ENCODE measurements around the gene ACAN.
A peak's percentile ranks its signal among the peaks of the same experiment; 100 is the strongest.

ACAN gene

DNA sequence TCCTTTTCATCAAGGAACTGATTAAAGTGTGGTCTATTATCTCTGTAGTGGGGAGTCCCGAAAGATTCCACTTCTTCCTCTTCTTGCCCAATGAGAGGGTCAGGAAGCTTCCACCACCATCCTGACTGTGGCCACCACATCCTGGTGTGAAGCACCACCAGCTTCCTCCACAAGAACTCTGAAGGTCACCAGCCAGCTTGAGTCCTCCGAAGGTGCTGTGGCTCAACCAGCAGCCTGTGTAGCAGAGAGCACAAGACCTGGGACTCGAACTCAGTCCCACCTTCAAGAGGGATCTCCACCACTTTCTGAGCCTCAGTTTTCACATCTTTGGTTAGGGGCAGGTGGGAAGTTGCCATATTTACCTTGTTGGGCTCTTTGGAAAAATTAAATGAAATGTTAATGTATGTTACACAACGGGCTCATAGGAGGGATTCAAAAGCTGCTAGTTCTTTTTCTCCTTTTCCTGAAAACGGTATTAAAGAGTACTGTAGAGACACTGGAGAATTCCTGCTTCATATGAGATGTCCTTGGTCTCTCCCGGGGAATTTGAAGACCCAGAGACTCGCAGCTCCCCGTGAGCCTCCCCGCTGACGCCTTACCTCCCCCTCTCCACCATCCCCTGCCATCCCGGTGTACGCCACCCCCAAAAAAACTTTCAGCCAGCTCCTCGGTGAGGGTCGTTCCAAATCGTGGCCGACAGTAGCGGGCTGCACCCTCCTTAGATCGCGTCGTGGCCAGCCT lies 816 bp upstream of the ACAN start:
- DNase-seq = no peak

DNA sequence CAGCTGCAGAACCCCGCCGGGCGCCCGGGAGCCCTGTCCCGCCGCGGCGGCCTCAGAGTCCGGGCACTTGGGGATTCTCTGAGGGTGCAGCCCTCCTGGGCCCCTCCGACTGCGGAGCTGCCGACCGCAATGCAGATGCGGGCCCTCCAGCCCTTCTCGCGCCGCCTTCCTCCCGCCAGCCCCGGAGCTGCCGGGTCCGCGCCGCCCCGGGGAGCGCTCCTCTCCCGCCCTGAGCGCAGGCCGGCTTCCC lies 320 bp upstream of the ACAN start:
- no peak for DNase-seq

DNA sequence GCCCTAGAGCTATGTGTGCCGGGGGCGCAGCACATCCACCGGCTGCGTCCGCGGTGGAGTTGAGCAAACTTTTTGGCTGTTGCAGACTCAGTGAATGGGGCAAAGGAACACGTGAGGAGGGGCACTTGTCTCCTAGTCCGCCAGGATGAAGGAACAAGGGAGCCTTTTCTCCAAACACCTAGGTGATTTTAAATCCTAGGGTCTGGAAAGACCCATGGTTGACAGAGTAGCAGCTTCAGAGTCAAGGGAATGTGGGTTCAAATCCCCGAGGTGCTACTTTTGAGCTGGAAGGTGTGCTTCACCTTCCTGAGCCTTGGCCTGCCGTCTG lies 648 bp downstream of the ACAN start:
- no peak for DNase-seq

DNA sequence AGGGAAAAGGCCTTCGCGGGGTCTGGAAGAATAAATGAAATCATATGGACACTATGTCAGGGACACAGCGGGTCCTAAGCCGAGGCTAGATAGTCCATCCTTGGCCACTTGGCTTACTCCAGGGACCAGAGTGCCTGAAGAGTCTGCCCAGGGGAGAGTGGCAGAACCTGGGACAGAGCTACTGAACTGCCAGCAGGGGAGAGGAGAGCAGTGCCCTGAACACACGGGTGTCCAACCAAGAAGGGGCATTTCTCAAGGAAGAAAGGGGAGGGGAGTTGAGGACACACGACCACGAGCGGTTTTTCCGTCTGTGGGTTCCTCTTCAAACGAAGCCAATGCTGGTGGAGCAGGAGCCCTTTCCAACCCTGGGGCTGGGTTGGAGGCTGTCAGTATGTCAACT lies 1.0 kb downstream of the ACAN start:
- DNase-seq = no peak

DNA sequence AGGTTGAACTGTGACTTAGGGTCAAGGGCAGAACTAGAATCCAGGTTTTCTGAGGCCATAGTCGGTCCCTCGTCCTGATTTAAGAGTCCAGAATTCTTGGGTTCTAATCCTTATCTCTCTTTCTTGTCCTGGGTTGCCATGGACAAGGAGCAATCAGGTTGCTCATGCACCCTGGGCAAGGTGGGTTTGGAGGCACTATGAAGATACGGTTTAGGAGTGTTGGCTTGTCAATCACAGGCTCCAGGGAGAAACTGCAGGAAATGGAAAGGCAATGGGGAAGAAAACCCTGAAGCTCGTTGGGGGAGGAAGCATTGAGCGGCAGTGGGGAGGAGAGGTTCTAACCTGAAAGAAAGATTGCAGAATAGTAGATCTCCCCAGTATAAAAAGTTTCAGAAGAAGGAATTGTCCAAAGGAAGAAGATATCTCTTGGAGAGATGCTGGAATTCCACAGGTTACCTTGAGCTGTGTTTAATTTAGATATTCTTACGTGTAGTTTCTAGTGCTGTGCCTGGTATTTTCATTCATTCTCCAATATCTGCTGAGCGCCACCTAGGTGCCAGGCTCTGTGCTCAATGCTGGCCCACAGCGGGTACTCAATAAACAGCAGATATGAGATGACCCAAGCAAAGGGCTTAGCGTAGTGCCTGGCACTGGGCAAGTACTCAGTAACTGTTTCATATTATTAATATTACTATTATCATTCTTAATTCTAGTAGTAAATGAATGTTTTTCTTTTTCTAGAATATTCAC lies 2.0 kb downstream of the ACAN start:
- DNase-seq = no peak

DNA sequence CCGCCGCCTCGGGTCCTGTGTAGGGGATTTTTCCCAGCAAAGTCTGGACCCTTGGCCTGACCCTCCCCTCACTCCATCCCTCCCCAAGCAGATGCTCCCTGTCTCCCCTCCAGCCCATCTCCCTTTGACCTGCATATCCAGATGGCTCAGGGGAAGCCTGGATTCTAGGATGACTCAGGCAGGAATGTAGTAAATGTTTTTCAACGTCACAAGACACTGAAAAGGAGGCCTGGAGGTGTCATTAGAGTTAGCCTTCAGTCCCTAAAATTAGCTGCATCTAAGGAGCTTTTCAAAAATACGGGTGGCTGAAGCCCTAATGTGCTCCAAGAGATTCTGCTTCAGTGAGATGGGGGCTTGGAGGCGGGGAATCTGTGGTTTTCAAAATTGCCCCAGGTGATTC lies 7.2 kb downstream of the ACAN start:
- DNase-seq = no peak

DNA sequence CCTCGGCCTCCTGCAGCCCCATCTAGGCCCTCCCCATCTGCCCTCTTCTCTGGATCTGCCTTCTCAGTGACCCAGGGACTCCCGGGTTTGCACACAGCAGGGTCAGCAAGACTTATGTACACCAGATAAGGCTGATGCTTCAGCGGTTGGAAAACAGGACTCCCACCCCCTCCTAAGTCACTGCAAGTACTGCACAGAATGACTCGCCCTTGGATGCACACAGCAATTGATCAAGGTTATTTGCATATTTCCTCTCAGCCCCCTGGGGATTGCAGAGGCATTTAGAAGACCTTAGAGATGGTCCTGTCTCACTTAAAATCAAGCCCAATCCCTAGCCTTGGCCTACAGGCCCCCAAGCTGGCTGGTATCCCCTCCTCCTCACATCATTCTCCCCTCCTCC lies 8.9 kb downstream of the ACAN start:
- DNase-seq = no peak

DNA sequence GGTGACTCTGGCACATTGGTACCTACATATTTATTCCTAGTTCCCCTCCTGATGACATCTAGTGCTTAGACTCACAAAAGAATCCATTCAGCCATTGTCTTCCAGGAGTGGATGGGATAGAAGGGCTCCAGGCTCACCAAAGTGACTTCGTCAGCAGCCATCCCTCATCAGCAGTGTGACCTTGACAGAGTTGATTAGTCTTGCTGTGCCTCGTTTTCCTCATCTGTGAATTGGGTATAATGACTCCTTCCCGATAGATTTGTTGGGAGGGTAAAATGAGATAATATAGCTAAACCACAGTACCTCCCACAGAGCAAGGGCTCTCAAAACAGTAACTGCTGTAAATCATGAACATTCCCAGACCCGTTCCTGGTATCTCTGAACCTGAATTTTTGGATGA lies 10.7 kb downstream of the ACAN start:
- DNase-seq = no peak

DNA sequence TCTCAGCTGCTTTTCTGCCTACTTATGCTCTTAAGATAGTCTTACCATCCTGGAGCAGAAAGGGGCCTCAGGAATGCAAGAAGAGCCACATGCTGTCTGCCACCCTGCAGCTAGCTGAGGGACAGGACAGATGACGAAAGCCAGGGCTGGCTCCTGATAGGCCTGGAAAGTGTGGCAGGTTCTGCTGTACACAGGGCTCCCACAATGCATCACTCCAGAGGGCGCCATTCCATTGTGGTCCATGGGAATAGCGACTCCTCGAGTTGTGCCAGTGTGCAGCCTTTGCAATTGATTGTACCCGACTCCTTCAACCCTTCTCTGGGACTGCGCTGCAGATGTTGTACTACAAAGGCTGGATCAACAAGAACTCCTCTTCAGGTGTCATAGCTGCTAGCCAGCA lies 11.2 kb downstream of the ACAN start:
- DNase-seq = no peak

DNA sequence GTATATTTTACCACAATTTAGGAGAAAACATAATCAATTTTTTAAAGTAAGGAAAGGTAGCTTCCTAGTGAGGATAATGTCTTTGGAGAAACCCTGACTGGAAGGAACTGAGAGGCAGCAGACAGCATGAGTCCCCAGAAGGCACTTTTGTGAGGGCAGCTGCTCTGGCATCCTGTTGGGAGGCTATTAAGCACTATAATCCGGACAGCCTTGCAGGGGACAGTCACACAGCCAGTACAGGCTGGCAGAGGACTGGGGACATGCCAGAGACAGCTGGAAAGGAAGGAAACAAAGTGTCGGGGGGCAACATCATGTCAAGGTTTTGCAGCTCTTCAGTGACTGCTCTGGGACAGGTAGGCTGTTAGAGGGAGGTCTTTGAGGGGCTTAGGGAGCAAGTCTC lies 15.7 kb downstream of the ACAN start:
- no peak for DNase-seq

DNA sequence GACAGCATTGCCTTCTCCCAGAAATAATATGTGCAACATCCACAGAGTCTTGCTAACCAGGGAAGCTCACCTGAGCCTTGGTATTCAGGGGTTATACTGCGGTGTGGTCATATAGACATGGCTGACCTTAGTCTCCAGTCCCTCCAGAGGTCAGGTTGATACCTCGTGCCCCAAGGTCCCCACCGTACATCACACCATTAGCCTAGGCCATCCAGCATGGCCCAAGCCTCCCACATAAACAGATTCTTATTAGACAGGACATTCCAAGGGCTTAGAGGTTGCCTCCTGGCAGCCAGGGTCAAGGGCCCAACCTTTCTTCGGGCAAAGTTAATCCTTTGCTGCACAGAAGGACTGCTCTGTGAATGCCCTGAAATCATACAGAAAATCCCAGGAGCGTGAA lies 18.8 kb downstream of the ACAN start:
- no peak for DNase-seq

DNA sequence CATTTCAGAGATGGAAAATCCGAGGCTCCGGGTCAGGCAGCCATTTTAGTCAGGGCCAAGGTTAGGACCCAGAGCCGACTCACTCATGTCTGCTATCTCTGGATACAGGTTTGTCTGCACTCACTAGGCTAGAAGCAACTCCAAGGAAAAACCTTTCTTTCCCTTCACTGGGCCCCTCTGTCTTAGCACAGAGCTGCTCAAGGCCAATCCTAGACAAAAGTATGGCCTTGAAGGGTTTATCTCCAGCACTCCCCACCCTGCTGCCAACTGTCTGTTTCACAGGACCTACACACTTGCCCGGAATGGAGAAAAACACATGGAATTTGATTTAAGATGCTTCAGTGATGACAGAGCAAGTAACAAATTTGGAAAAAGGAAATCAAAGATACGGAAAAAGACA lies 25.6 kb downstream of the ACAN start:
- no peak for DNase-seq

DNA sequence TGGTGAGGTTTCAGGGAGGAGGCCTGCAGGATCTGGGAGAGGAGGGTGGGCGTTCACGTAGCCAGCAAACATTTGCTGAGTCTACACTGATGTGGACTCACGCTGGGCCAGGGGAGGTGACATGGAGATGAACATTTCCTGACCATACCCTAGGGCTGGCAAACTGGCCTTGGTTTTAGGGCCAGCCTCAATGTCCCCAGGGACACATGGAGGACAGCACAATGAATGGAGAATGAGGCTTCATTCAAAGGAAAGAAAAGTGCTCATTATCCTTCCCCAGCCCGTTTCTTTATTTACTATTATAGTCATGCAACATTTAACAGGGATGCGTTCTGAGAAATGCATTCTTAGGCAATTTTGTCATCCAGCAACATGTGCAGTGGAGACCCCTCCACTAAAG lies 26.8 kb downstream of the ACAN start:
- DNase-seq = no peak

DNA sequence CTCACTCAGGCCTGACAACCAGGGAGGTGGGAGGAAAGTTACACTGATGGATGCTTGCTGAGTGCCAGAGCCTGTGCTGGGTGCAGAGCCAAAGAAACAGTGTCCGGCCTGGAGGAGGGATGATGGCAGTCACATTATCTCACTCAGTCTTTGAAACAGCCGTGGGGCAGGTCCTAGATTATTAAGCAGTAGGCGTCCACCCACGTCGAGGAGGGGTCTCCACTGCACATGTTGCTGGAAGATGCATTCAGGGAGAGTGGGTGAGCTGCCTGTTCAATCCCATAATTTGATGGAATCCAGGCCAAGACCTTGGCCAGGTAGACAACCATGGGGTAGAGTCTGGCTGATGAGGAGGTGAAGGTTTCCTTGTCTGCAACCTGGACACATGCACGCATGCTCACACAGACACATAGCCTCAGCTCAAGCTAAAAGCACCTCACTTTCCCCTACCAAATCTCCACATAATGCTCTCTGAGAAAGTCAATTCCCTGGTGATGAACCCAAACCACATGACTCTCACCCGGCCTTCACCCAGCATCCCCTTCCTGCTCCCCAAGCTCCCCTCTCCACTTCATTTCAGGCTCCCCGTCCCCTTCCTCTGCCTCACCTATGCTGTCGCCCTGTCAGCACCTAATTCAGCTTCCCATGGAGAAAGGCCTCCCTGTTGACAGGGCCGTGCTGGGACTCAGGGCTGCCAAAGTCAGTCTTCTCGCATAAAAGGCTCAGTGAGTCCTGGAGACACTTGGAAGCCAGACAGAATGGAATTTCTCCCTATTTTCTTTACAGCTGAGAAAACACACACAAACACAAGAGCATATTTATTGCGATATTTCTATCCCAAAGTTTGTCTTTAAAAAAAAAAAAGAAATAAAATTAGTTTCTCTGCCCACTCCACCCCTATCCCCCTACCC lies 29.8 kb downstream of the ACAN start:
- DNase-seq = no peak

DNA sequence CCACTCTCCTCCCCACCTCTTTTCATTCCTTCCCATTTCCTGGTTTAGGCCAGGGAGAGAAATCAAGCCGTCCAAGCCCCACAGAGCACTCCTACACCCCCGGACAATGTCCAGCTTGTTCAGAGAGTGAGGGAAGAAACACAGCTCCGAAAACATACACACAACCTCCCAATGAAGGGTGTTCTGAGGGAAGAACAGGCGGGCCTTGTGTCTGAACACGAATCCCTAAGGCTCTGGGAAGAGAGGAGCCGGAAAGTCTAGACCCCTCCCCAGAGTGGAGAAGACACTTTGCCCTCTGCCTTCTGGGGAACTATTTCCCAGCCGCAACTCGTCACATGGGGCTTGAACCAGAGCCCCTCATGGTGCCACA lies 30.5 kb downstream of the ACAN start:
- DNase-seq = no peak

DNA sequence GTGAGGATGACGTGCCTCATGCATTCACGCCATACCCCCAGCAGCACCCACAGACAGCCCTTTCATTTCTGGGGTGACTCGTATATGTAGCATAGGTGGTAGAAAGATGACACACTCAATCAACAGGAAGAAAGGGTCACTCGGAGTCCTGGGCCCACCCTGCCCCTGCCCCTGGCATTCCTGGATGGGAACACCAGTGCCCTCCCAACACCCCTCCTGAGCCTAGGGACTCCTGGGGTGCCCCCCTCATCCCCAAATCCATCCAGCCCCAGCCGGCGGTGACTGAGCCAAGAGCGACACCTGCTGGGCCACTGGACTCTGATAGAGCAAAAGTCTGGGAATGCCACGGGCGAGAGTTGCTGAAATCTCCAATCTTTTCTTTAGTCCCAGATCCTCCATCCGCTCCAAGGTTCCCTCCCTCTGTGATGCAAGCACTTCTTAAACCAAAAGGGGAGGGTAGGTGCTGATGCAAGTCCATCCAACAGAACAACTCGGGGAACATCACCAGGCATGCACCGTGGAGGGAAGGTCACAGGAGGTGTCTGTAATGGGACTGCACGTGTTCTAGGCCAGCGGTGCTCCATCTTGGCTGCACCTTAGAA lies 31.1 kb downstream of the ACAN start:
- DNase-seq = no peak

DNA sequence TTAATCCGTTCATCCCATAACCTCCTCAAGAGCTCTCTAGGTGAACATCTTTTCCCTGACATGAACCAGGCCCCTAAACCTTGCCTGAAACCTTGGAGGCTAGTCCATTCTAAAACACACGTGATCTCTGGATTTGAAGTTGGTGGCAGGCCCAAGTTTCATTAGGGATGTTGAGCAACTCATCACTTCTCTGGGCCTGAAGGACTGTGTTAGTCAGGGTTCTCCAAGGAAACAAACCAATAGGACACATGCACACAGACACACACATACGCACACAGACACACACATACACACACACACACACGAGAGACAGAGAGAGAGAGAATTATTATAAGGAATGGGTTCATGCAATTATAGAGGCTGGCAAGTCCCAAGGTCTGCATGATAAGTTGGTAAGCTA lies 31.9 kb downstream of the ACAN start:
- DNase-seq = peak; percentile 73

DNA sequence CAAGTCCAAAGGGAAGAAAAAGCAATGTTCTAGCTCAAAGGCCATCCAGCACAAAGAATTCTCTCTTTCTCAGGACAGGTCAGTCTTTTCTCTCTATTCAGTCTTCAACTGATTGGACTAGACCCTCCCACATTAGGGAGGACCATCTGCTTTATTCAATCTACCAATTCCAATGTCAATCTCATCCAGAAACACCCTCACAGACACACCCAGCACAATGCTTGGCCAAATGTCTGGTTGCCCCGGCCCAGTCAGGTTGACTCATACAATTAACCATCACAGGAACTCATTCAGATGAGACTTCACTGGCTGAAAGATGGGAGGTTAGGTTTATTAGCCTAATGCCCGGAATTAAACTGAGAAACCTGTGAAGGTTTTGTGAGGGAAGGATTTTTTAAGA lies 32.4 kb downstream of the ACAN start:
- DNase-seq = no peak

DNA sequence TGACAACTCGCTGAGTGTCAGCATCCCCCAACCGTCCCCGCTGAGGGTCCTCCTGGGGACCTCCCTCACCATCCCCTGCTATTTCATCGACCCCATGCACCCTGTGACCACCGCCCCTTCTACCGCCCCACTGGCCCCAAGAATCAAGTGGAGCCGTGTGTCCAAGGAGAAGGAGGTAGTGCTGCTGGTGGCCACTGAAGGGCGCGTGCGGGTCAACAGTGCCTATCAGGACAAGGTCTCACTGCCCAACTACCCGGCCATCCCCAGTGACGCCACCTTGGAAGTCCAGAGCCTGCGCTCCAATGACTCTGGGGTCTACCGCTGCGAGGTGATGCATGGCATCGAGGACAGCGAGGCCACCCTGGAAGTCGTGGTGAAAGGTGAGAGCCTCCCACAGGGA lies 35.4 kb downstream of the ACAN start:
- DNase-seq = no peak

DNA sequence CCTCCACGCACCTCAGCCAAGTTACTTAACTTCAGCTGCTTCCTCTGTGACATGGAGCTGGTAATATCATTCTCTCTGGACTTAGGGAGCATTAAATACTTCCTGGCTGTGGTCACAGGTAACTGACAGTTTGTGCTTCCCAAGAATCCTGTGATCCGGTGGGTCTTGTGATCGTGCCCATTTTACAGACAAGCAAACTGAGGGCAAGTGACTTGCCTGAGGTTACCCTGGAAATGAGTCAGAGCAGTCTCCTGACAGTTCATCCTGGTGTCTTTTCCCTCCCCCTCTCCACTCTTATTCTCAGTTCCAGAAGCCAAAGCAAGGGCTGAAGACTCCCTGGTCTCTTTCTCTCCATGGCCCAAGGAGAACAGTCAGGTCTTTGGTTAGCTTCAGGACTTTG lies 35.9 kb downstream of the ACAN start:
- no peak for DNase-seq

DNA sequence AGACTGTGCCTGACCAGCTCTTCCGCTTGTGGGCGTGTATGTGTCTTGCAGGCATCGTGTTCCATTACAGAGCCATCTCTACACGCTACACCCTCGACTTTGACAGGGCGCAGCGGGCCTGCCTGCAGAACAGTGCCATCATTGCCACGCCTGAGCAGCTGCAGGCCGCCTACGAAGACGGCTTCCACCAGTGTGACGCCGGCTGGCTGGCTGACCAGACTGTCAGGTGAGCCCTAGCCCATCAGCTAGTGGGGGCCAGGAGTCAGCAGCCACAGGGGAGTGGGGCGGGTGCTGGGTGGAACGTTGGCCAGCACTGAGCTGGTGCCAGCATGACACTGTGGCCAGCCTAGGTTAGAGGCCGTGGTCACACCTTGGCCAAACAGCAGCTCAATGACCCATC lies 36.7 kb downstream of the ACAN start:
- no peak for DNase-seq

DNA sequence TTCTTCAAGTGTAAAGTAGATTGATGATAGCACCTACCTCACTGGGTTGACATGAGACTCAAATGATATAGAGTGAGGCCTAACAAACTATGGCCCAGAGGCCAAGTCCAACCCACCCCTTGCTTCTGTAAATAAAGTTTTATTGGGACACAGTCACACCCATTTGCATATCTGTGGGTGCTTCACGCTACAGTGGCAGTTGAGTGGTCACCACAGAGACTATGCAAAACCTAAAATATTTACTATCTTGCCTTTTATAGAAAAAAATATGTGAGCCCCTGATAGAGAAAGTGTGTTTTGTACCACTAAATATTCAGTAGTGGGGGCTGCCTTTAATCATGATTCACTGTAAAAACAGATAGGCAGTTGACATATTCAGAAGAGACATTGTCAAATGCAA lies 38.0 kb downstream of the ACAN start:
- no peak for DNase-seq

DNA sequence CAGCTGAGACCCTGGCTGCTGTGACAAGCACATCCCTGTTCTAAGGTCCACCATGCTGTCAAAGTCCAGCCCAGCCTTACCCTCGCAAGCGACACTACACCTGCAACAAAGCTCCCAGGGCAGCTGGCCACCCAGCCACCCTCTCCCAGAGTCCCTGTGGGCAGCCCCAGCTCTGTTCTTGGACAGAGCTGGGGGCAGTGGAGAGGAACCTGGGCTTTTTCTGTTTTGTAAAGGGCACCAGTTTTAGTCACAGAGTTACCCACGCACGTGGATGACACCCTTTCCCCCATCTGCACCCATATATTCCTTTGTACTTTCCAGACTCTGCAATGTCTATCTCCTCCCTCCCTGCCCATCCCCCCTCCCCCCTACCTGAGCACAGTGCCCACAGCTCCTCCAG lies 38.9 kb downstream of the ACAN start:
- DNase-seq = no peak

DNA sequence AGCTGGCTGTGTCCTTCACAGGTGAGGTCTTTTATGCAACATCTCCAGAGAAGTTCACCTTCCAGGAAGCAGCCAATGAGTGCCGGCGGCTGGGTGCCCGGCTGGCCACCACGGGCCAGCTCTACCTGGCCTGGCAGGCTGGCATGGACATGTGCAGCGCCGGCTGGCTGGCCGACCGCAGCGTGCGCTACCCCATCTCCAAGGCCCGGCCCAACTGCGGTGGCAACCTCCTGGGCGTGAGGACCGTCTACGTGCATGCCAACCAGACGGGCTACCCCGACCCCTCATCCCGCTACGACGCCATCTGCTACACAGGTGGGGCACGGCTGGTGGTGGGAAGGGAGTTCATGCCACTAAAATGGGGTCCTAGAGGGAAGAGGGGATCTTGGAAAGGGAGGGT lies 40.1 kb downstream of the ACAN start:
- DNase-seq = no peak
